ENCODE results near the gene AKR1B1.

GRCh38 chr7:134446446-134446845 lies 12.5 kb downstream of the AKR1B1 start:
- no peak for TF ChIP-seq CTCF (IDR thresholded peaks at IDR 0.05)
- no peak for TF ChIP-seq POLR2A (IDR thresholded peaks at IDR 0.05)
